PC-9 (cell line): ENCODE results near the gene CEP72.

Experiments used
- CTCF ChIP-seq: fragments of 200-600 bp; sonication (generic); conservative IDR thresholded peaks from 2 replicates; pipeline ENCODE4 v1.6.1; 2017; ENCODE audit warnings: mixed run types, antibody characterized with exemption, mild to moderate bottlenecking, moderate library complexity
- EZH2 ChIP-seq: fragments of 200-600 bp; sonication (generic); IDR thresholded peaks from 2 replicates; pipeline ENCODE4 v1.8.0; 2017; ENCODE audit warnings: antibody characterized with exemption, low read depth

DNA sequence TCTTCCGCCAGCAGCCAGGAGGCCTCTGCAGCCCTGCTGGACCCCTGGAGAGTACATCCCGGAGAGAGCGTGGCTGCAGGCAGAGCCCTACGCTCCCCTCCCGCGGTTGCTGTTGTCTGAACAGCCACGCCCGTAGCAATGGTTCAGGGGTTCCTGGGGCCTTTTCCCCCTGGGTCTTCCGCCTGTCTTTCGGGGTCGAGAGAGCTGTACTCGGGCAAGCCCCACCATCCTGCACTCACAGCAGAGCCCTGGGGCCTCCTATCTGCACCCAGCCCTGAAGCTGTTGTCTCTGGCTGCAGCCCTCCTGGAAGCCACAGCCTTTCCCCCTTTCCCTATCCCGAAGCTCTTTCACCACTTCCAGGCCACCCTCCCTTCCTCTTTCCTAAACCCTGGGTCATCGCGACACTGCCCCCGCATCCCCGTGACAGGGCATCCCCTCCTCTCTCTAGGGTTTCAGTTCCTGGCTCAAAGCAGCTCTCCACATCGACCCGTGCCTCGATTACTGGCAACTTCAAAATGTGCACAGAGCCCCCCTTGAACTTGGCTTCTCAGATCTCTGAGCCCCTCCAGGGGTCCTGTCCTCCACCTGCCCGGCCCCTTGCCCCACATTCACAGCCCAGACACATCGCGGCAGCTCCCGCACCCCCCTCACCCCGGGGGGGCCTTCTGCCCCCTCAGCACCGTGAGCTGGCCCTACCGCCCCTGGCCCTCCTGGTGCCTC is 43.9 kb upstream of the CEP72 start:
- no peak for TF ChIP-seq CTCF
- no peak for TF ChIP-seq EZH2
